OCI-LY7 (cell line): Measurements from ENCODE around the gene ANKH. TPM values are rescaled to one million over a fixed set of nuclear protein-coding genes. Genes with fewer than 3 reads are reported as not detected.

Source experiments
- BruUV-seq: library from RNA; stranded (reverse); fragments of 400-500 nt; replicated peaks from 2 replicates; lab custom pipeline; 2021; lab: Mats Ljungman, UMichigan
- CTCF ChIA-PET: fragments of 300-600 bp; sonication (Branson Sonifier 250); formaldehyde crosslinking; loops from one replicate; lab custom pipeline; 2022; ENCODE audit warnings: antibody characterized with exemption; ENCODE audit not compliant: unreplicated experiment; lab: Charles Lee
- POLR2A ChIA-PET: fragments of 300-600 bp; sonication (Branson Sonifier 250); formaldehyde crosslinking; loops from one replicate; lab custom pipeline; 2022; ENCODE audit warnings: antibody characterized with exemption; lab: Charles Lee
- DNase-seq: peaks from one replicate; pipeline ENCODE4 v3.0.0-alpha.2; 2015; ENCODE audit warnings: low spot score
- H2AFZ ChIP-seq: fragments of 200-600 bp; sonication (generic), shearing (Covaris generic); 2 replicates; pipeline ENCODE4 v1.6.1; 2014; ENCODE audit warnings: mild to moderate bottlenecking, antibody characterized with exemption, low read length, moderate library complexity
- H3K27ac ChIP-seq: fragments of 200-600 bp; sonication (generic); 2 replicates; pipeline ENCODE4 v1.5.1; 2014; ENCODE audit warnings: mixed run types, low read depth, mild to moderate bottlenecking, moderate library complexity, low read length, inconsistent platforms; ENCODE audit not compliant: poor library complexity, severe bottlenecking
- H3K36me3 ChIP-seq: fragments of 200-600 bp; sonication (generic); 2 replicates; pipeline ENCODE4 v1.6.1; 2014; ENCODE audit warnings: mild to moderate bottlenecking, antibody characterized with exemption, low read length, moderate library complexity, mixed read lengths; ENCODE audit not compliant: insufficient read depth
- H3K4me1 ChIP-seq: fragments of 200-600 bp; sonication (generic); 2 replicates; pipeline ENCODE4 v1.5.1; 2014; ENCODE audit warnings: mild to moderate bottlenecking, low read length; ENCODE audit not compliant: insufficient read depth, poor library complexity, severe bottlenecking
- H3K4me2 ChIP-seq: fragments of 200-600 bp; sonication (generic); 2 replicates; pipeline ENCODE4 v1.6.1; 2014; ENCODE audit warnings: mild to moderate bottlenecking, low read length
- H3K4me3 ChIP-seq: fragments of 200-600 bp; sonication (generic); 2 replicates; pipeline ENCODE4 v1.5.1; 2014; ENCODE audit warnings: mild to moderate bottlenecking, low read depth, low read length; ENCODE audit not compliant: poor library complexity, severe bottlenecking
- H3K79me2 ChIP-seq: fragments of 200-600 bp; sonication (generic); 2 replicates; pipeline ENCODE4 v1.6.1; 2016; ENCODE audit warnings: low read depth, mild to moderate bottlenecking, low read length, moderate library complexity, mixed read lengths; ENCODE audit not compliant: insufficient read depth
- H3K9me2 ChIP-seq: fragments of 200-600 bp; sonication (generic); 2 replicates; pipeline ENCODE4 v1.6.1; 2016; ENCODE audit warnings: mild to moderate bottlenecking, low read length, mixed read lengths; ENCODE audit not compliant: insufficient read depth
- H3K9me3 ChIP-seq: fragments of 200-600 bp; sonication (generic); 2 replicates; pipeline ENCODE4 v1.6.1; 2014; ENCODE audit warnings: mild to moderate bottlenecking, mixed run types, low read length, mixed read lengths
- H4K20me1 ChIP-seq: fragments of 200-600 bp; sonication (generic); 2 replicates; pipeline ENCODE4 v1.6.1; 2014; ENCODE audit warnings: mild to moderate bottlenecking, antibody characterized with exemption, low read length, moderate library complexity, mixed read lengths; ENCODE audit not compliant: insufficient read depth
- CTCF ChIP-seq: fragments of 200-600 bp; sonication (generic); conservative IDR thresholded peaks from 2 replicates; pipeline ENCODE4 v1.5.1; 2014; ENCODE audit warnings: mild to moderate bottlenecking, antibody characterized with exemption, low read length, moderate library complexity, mixed read lengths
- EZH2phosphoT487 ChIP-seq: fragments of 200-600 bp; sonication (generic); IDR thresholded peaks from 2 replicates; pipeline ENCODE4 v1.6.1; 2018; ENCODE audit warnings: low read depth, borderline replicate concordance, mild to moderate bottlenecking, mixed run types, antibody characterized with exemption, low read length, moderate library complexity, mixed read lengths
- intact Hi-C: fragments of 100-400 bp; cut with micrococcal nuclease; formaldehyde crosslinking; loops from one replicate; pipeline ENCODE4 v1.10.0; 2022; ENCODE audit not compliant: unreplicated experiment
- total RNA-seq, 2 experiments: library from RNA; depleted of rRNA in 1 of 2; stranded (reverse); fragments of >200 nt in 1 of 2; shearing (Covaris generic) in 1 of 2; gene quantifications; 2 replicates each; pipeline ENCODE4 v1.2.3, GENCODE V29; 2014 to 2022

ANKH gene
- total RNA-seq, 2 experiments from 2014 or later = 23.1 to 80.4 TPM

GRCh38 chr5:14714706-14715105 lies 156.9 kb downstream of the ANKH start:
- TF ChIP-seq CTCF (no peak), EZH2phosphoT487 (no peak)
- no TSS peak for BruUV-seq
- no peaks in the 10 kb centered on the region for H3K79me2 ChIP-seq
- CTCF ChIA-PET = no interaction called here
- H3K4me1 ChIP-seq = no peaks in the 10 kb centered on the region
- no peak overlapping the region for H3K4me3 ChIP-seq
- POLR2A ChIA-PET = no interaction called here
- no peaks in the 10 kb centered on the region for H3K9me2 ChIP-seq
- DNase-seq = no peak
- no peak overlapping the region for H3K27ac ChIP-seq
- H2AFZ ChIP-seq = no peak overlapping the region
- H3K9me3 ChIP-seq = no peaks in the 10 kb centered on the region
- intact Hi-C loops = no loop called here
- H3K4me2 ChIP-seq = no peak overlapping the region
- H4K20me1 ChIP-seq = no peaks in the 10 kb centered on the region
- peaks cover 73% of the 10 kb centered on the region for H3K36me3 ChIP-seq

GRCh38 chr5:14713476-14714390 lies 157.8 kb downstream of the ANKH start:
- Histone ChIP-seq H3K4me3 (no peak overlapping the region), H3K9me3 (no peaks in the 10 kb centered on the region), H3K4me2 (no peak overlapping the region), H3K27ac (no peak overlapping the region), H3K36me3 (peaks cover 82% of the 10 kb centered on the region), H4K20me1 (no peaks in the 10 kb centered on the region), H2AFZ (no peak overlapping the region), H3K79me2 (no peaks in the 10 kb centered on the region), H3K4me1 (no peaks in the 10 kb centered on the region), H3K9me2 (no peaks in the 10 kb centered on the region)
- BruUV-seq = no TSS peak
- TF ChIP-seq EZH2phosphoT487 (no peak), CTCF (no peak)
- ChIA-PET POLR2A (no interaction called here), CTCF (no interaction called here)
- no peak for DNase-seq
- intact Hi-C loops = no loop called here

GRCh38 chr5:14712666-14713065 lies 158.9 kb downstream of the ANKH start:
- H3K36me3 ChIP-seq = peaks cover 93% of the 10 kb centered on the region
- no peaks in the 10 kb centered on the region for H3K4me1 ChIP-seq
- ChIA-PET CTCF (no interaction called here), POLR2A (no interaction called here)
- intact Hi-C loops = no loop called here
- no peak for TF ChIP-seq CTCF
- no peaks in the 10 kb centered on the region for H3K9me2 ChIP-seq
- no peak overlapping the region for H2AFZ ChIP-seq
- no peak for DNase-seq
- no peak overlapping the region for H3K4me2 ChIP-seq
- H3K79me2 ChIP-seq = no peaks in the 10 kb centered on the region
- H3K27ac ChIP-seq = no peak overlapping the region
- BruUV-seq = no TSS peak
- H3K4me3 ChIP-seq = no peak overlapping the region
- no peaks in the 10 kb centered on the region for H3K9me3 ChIP-seq
- H4K20me1 ChIP-seq = no peaks in the 10 kb centered on the region
